GM18870 (cell line): ENCODE measurements around the gene SIGLEC5.
A peak's percentile ranks its signal among the peaks of the same experiment; 100 is the strongest.

Experiments
- ATAC-seq: cut with Tn5 transposase; IDR thresholded peaks from one replicate; pipeline ENCODE4 v1.9.1; 2021; ENCODE audit warnings: moderate library complexity; ENCODE audit not compliant: unreplicated experiment

SIGLEC5 gene

DNA sequence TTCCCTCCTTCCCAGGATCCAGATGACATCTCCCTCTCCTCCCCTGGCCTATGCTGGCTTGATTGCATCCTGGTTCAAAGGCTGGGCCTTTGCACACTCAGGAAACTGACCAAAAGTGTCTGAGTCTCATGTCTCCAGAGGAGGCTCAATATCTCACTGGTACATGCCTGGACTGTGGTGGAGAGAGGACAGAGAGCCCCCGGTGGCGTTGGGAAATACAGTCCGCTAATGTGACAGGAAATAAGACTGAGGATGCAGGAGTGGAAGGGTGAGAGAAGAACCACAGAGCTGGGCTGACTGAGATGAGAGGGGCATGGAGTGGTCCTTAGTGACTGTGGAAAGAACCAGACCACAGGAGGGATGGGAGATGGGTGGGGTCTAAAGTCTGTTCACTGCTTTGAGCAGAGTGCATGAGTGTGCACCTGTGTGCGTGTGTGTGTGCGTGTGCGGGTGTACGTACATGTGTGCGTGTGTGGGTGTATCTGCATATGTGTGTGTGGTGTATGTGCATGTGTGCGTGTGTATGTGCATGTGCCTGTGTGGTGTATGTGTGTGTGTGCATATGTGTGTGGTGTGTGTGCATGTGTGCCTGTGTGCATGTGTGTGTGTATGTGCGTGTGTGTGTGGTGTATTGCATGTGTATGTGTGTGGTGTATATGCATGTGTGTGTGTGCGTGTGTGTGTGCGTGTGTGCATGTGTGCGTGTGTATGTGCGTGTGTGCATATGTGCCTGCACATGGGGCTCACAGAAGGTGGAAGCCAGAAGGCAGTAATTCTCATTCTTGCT lies 1.9 kb downstream of the SIGLEC5 start:
- ATAC-seq: no peak

DNA sequence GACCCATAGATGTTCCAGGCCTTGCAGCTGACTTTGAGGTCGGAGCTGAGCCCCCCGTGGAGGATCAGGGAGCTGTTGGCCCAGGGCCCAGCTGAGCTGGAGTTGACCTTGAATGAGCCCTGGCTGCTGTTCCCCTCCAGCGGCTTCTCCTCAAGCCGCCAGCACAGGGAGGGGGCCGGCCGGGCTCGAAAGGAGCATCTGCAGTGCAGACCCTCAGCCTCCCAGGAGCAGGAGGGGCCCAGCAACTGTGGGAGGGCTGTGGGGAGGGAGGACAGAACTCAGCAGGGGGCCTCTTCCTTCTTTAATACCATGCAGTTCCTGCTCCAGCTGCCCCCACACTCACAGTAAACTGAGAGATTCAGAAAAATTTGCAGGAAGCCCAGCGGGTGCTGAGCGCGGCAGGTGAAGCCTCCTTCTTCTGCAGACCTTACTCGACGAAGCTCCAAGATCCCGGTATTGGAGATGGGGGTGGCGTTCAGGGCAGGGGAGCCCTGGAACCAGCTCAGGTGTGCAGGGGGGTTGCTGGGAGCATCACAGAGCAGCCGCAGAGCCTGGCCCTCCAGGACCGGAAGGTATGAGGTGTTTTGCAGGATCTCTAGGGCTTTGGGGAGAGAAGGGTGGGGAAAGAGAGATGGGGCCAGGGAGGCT lies 2.6 kb downstream of the SIGLEC5 start:
- ATAC-seq: no peak

DNA sequence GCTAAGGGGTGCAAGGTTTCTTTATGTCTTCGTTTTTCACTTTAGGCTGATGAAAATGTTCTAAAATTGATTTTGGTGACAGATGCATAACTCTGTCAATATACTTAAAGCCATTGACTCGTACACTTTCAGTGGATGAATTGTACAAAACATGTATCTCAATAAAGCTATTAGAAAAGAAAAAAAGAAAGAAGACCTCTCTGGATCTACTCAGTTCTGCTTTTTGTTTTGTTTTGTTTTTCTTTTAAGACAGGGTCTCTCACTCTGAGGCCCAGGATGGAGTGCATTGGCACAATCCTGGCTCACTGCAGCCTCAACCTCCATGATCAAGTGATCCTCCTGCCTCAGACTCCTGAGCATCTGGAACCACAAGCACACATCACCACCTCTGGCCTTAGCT lies 3.5 kb downstream of the SIGLEC5 start:
- no peak for ATAC-seq

DNA sequence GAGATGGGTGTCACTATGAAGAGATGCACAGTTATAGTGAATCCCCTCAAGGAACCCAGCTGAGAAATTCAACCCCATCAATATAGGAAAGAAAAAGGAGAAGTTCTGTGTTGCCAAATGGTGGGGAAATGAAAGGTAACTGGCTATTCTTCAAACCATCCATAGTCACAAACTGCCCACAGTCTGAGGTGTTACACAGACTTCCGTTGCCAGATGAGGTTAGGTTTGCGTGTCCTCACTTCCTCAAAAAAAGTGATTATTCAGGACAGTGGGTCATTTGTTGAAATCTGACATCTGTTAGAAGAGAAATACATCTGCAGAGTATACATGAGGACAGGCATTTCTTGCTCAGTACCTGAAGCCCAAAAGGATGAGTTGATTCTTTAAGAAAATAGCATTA lies 9.0 kb downstream of the SIGLEC5 start:
- no peak for ATAC-seq

DNA sequence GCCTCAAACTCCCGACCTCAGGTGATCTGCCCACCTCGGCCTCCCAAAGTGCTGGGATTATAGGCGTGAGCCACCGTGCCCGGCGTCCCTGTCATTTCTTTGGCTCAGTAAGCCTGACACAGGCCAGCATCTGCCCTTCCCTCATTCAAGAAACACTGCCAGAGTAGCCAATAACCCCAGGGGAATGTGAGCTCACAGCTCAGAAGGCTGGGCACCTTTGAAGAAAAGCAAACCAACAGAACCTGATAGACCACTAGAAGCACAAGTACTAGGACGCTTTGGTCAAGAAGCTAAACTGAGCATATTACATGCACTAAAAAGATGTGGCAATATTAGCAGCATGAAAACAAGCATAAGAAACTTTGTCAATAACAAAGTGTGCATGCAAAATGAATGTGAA lies 14.2 kb downstream of the SIGLEC5 start:
- ATAC-seq: no peak

DNA sequence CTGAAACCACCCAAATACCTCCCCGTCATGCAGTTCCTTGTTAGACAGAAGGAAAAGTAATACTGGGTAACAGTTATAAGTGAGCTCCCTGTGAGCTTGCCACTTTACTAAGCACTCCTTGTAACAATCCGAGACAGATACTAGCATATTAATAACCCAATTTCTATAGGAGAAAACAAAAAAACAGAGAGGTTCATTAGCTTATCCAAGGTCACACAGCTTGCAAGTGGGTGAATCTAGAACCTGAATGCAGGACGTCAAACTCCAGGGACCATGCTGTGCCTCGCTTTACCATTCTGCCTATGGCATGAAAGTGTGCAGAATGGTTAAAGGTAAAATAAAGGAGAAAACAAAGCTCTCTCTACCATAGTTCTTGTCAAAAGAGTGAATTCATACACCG lies 15.4 kb downstream of the SIGLEC5 start:
- ATAC-seq: no peak

DNA sequence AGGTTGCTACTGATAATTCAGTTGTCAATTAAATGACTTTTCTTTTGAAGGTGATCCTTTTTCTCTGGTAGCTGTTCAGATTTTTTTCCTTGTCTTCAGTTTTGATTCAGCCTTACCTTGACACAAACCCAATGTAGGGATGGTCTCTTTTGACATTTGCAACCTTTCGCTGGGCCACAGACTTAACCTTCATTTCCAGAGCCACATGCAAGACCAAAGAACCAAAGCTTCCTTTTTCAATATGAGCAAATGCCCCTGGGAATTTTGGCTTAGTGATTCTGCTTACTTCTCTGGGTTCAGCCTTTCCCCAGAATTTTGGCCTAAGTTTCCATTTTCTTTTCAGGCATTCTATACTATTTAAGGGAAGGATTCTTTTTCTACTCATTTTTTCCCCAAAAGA lies 19.6 kb downstream of the SIGLEC5 start:
- ATAC-seq: no peak

DNA sequence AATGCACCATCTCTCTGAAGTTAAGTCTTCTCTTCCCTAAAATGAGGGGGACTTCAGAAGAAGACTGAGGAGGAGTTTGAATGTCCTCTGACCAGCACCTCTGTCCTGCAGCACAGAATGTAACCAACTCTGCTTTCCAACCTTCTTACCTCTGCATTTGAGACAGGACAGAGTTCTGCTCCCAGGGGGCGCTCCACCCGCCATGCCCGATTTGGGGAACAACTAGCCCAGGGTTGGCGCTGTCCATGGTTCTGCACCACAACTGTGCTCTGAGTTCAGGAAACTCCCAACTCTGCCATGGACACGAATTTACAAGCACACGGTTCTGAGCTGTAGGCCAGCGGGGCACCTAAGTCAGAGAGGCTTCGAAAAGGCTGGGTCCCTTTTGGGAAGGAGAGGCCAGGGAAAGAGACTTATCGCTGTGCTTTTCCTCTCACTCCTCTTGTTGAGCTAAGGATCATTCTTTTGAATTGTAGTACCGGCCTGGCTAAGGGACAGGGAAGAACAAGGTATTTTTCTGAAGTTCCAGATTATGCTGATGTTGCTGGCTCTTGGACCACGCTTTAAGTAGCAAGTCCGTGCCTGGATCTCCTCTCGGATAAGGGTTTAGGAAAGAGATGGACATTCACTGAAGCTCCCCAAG lies 22.2 kb downstream of the SIGLEC5 start:
- ATAC-seq: no peak

DNA sequence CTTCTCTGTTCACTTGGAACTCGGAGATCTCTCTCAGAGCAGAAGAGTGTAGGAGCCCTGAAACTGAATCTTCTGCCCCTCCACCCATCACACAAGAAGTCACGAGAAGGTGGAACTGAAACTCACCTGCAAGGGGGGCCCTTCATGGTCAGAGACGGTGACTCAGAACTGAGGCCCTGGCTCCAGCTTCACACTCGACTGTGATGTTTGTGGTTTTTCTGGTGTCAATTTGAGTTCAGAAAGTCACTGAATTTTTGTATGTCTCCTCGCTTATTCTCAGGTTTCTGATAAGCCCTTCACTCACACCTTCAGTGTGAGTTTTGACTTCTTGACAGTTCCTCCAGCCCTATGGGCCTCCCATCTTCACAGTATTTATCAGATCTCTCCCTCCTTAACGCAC lies 23.1 kb downstream of the SIGLEC5 start:
- peak; percentile 87 for ATAC-seq

DNA sequence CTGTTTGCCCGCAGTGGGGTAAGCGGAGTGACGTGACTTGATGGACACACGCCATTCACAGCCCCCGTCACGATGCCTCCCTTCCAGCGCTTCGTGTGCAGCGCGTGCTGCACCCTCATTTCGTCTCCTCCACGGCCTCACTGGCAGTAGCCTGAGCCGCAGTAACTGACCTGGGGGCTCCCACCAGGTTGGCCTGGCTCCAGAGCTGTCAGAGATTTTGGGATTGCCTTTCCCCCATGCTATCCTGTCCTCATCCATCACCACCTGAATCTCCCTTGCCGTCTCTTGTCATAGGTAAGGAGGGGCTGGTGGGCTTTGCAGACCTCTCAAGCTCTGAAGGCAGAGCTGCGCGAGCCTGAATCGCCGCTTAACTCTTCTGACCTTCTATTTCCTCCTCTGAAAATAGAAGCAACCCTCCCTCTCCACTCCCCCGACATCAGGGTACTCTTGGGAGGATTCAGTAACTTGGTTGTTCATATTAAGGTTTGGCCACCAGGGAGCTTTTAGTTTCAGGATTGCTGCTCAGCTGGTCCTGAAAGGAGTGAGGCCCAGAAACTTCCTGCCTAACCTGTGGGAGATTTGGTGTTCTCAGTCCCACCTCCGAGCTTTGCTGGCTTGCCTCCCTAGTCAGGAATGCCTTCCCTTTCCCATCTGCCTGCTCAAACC lies 27.9 kb downstream of the SIGLEC5 start:
- no peak for ATAC-seq

DNA sequence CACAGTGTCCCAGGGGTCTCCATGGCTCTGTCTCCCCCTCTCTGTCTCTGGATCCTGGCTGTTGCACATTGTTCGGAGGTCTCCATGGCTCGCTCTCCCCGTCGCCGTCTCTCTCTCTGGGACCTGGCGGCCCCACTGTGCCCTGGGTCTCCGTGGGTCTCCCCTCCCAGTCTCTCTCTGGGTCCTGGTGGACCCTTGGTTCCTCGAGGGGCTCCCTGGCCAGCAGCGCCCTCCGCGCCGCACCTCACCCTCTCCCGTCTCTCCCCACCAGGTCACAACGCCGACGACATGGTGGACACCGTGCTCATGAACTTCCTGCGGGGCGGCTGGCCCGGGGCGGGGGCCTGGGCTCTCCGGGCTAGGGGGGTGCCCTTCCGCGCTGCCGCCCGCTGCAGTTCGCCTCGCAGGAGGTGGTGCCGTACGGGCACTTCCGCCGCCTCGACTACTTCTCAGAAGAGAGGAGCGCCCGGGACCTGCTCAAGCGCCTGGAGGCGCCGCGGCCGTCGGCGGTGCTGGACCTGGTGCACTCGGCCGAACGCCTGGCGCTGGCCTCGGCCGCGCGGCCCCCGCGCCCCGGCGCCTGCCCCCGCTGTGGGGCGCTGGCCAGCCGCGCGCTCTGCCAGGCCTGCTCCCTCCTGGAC lies 29.1 kb downstream of the SIGLEC5 start:
- ATAC-seq: no peak

DNA sequence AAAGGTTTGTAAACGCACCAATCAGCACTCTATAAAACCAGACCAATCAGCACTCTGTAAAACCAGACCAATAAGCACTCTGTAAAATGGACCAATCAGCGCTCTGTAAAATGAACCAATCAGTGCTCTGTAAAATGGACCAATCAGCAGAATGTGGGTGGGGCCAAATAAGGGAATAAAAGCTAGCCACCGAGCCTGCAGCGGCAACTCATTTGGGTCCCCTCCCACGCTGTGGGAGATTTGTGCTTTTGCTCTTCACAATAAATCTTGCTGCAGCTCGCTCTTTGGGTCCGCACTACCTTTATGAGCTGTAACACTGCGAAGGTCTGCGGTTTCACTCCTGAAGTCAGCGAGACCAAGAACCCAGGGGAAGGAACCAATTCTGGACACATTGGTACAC lies 31.1 kb downstream of the SIGLEC5 start:
- no peak for ATAC-seq

DNA sequence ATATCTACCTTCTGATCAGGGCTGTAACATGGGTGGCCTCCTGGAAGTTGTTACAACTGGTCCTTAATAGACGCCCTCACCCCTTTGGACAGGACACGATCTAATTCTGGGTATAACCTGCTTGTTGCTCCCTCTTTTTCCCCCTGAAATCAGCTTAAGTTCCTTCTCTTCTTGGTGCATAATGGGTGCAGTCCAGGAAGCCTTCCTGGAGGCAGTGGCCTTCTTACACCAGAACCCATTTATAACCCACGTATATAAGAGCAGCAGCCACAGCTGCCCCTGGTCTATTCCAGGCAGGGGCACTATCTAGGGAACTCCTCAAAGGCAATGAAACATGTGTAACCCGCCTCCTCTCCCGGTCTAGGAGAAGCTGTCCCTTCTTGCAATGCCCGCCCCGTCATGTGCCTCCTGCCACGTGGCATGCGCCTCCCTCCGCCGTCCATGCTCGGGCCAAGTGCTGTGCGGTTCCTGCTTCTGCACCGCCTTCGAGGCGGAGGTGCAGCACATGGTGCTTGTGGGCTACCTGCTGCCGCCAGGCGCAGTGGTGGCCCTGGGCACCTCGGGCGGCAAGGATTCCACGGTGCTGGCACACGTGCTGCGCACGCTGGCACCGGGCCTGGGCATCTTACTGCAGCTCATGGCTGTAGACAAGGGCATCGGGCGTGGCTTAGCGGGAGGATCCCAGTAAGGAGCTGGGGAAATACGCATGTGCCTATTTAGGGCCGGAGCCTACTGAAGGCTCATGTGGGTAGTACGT lies 31.9 kb downstream of the SIGLEC5 start:
- no peak for ATAC-seq

DNA sequence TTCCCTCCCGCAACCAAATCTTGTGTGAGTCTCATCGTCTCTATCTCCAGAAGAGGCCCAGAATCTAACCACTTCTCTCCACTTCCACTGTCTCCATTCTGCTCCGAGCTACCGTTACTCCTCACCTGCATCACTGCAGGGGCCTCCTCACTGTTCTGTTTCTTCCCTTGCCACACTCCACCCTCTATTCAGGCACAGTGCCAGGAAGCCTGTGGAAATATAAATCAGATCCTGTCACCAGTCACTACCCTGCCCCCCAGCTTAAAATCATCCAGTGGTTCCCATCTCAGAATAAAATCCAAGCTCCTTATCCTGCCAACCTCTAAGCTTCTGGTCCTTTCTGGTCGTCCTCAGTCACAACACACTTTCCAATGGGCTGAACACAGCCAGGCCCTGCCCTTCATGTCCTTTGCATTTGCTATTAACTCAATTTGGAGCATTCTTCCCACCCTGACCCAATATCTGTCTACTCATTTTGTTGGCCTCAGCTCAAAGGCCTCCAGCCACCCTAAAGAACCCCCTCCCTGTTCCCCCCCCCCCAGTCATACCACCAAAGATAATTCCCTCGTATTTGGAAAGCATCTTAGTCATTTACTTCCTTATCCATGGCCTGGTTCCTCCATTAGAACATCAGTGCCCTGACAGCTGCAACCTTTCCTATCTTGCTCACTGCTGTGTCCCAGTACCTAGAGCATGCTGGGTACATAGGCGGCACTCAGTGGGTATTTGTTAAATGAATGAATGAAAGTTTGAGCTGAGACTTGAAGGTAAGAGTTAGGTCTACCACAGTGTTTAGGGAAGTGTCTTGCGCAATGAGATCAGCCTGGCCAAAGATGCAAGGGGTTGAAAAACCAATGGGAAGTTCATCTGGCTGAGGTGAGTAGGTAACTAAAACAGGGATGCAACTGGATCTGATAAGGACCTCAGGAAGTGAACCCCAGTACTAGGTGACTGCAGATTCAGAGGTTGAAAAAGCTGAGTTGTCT lies 34.7 kb downstream of the SIGLEC5 start:
- ATAC-seq: no peak

DNA sequence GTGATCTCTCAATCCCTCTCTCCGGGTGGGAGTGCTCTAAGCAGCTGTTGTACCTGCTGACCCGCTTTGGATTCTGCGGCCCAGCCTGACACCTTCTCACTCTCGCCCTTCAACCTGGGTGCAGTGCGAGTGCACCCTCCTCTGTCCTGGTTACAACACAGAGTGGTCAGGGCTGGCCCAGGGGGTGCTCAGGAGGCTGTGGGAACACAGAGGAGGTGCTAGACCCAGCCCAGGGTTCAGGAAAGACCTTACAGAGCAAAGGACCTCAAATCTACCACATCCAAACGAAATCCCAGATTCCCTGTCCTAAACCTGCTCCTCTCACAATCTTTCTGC lies 35.5 kb downstream of the SIGLEC5 start:
- no peak for ATAC-seq

DNA sequence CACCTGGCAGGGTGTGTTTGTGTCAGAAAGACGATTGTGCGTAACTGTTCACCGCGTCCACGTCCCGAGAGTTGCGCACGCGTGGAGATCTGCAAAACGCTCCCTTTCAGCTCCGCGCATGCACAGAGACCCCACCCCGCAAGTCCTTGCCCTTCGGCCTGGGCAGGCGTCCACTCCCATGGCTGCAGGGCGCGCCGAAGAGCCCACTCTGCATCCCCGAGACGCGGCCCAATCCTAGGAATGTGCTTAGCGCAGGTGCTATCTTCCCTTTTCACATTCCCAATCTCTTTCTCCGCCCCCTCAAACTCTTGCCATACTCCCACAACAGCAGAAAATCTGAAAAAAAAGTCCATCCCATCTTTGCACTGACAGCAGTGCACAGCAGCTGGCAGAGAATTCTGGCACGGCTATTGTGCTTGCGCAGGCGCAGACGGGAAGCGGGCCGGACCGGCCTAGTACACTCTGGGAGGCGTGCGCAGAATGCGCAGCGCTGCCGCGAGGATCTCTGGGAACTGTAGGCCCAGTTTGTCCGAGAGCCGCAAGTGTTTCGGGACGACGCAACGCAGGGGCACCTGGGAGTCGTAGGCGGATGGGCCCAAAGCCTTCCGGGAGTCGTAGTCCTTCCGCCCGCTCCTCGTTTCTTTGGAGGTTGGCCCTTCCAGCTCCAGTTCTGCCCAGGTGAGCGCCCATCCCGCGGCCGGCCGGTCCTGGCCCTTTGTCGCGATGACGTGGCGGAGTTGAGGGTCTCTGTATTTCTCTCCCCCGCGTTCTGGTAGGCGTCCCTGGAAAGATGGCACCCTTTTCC lies 36.0 kb downstream of the SIGLEC5 start:
- ATAC-seq: peak; percentile 90

DNA sequence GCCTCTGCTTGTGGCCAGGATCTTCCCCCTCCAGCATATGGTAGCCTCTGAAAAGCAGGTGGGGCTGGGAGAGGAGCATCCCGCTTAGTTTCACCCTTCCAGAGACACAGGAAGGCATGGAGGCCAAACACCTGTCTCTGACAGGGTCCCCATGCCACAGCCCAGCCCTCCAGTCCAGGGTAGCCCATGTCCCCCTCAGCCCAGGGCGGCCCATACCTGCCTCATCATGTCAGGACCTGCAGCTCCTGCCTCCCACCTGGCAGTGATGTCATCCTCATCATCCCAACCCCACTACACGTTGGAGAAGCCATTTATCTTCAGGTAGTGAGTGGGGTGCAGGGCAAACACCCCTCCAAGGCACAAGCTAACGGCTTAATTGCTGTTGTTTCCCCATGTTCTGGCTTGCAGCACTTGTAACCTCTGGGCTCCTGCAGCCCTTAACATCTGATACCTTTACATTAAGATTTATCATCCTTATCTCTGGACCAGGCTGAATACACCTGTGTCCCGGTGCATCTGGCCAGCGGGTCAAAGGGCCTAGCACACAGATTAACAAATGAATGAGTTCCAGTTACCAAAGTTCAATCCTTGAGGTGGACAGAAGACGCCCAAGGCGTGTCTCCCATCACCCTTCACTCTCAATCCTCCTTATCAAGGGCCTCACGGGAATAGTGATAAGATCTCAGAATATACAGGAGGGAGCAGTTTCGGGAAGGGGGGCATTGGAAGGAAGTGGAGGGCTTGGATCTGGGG lies 36.9 kb downstream of the SIGLEC5 start:
- no peak for ATAC-seq

DNA sequence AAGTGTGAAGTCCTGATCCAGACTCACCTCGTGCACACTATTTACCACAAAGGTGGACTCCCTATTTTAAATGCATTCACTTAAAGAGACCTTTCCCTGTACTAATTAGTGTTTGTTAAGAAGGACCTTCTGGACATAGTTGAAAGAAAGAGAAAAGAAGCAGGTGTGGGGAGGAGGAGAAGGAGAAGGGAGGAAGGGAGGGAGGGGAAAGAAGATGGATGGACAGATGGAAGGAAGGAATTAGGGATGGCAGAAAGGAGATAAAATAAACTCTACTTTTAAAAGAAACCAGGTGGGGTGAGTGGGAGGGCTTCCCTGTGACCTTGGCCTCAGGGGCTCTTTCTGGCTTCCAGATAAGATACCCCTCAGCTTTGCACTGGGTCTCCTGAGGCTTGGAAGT lies 37.7 kb downstream of the SIGLEC5 start:
- no peak for ATAC-seq
